ENCODE measurements around the gene MSL1.
A peak's percentile ranks its signal among the peaks of the same experiment; 100 is the strongest.

Gene MSL1

GRCh38 chr17:40122136-40122998, 596 bp downstream of the MSL1 start:
- Histone ChIP-seq H3K9ac (ENCODE audit: low read length) (peak overlapping the region; percentile 98), H3K9me3 (ENCODE audit: insufficient read depth, low read length) (no peaks in the 10 kb centered on the region), H3K27me3 (ENCODE audit: low read length) (no peaks in the 10 kb centered on the region), H3K4me3 (ENCODE audit: insufficient read depth, low read length, poor library complexity, severe bottlenecking) (peak overlapping the region; percentile 73), H3F3A (ENCODE audit: insufficient read depth) (peaks cover 10% of the 10 kb centered on the region), H3K4me2 (ENCODE audit: low read depth, low read length, poor library complexity, severe bottlenecking) (peak overlapping the region; percentile 85), H3K36me3 (ENCODE audit: low read length) (peaks cover 13% of the 10 kb centered on the region; the same call in 1 of the 2 replicates), H3K9me2 (replicated peaks; ENCODE audit: insufficient read depth, low read length) (no peaks in the 10 kb centered on the region), H4K20me1 (ENCODE audit: low read depth, low read length) (peaks cover 4% of the 10 kb centered on the region; the same call in 1 of the 2 replicates), H3K27ac (ENCODE audit: low read depth, low read length) (peak overlapping the region; percentile 58), H3K79me2 (ENCODE audit: insufficient read depth, low read length) (peaks cover 48% of the 10 kb centered on the region), H2AFZ (ENCODE audit: low read depth, low read length, severe bottlenecking) (peak overlapping the region; percentile 90)
- no peak for TF ChIP-seq EZH2phosphoT487 (conservative IDR thresholded peaks at IDR 0.05; ENCODE audit: low read length)
- TF ChIP-seq CTCF (IDR thresholded peaks at IDR 0.05; ENCODE audit: insufficient read depth, low read length, poor library complexity, severe bottlenecking): no peak

GRCh38 chr17:40122999-40123810, 1.4 kb downstream of the MSL1 start:
- Histone ChIP-seq H3K36me3 (ENCODE audit: low read length) (peaks cover 13% of the 10 kb centered on the region; the same call in 1 of the 2 replicates), H3K27ac (ENCODE audit: low read depth, low read length) (peak overlapping the region; percentile 56), H3K27me3 (ENCODE audit: low read length) (no peaks in the 10 kb centered on the region), H3F3A (ENCODE audit: insufficient read depth) (peaks cover 10% of the 10 kb centered on the region), H4K20me1 (ENCODE audit: low read depth, low read length) (peaks cover 4% of the 10 kb centered on the region; the same call in 1 of the 2 replicates), H3K9me3 (ENCODE audit: insufficient read depth, low read length) (no peaks in the 10 kb centered on the region), H2AFZ (ENCODE audit: low read depth, low read length, severe bottlenecking) (peak overlapping the region; percentile 1), H3K4me3 (ENCODE audit: insufficient read depth, low read length, poor library complexity, severe bottlenecking) (peak overlapping the region; percentile 73), H3K79me2 (ENCODE audit: insufficient read depth, low read length) (peaks cover 50% of the 10 kb centered on the region), H3K9ac (ENCODE audit: low read length) (peak overlapping the region; percentile 98), H3K4me2 (ENCODE audit: low read depth, low read length, poor library complexity, severe bottlenecking) (peak overlapping the region; percentile 85), H3K9me2 (replicated peaks; ENCODE audit: insufficient read depth, low read length) (no peaks in the 10 kb centered on the region)
- TF ChIP-seq CTCF (IDR thresholded peaks at IDR 0.05; ENCODE audit: insufficient read depth, low read length, poor library complexity, severe bottlenecking): no peak
- TF ChIP-seq EZH2phosphoT487 (conservative IDR thresholded peaks at IDR 0.05; ENCODE audit: low read length): no peak

- peaks cover 4% of the 10 kb centered on the region; the same call in 1 of the 2 replicates for H4K20me1 ChIP-seq (ENCODE audit: low read depth, low read length)
- H3K4me3 ChIP-seq (ENCODE audit: insufficient read depth, low read length, poor library complexity, severe bottlenecking): peak overlapping the region; percentile 73
- no peaks in the 10 kb centered on the region for H3K9me3 ChIP-seq (ENCODE audit: insufficient read depth, low read length)
- H3K36me3 ChIP-seq (ENCODE audit: low read length): peaks cover 13% of the 10 kb centered on the region; the same call in 1 of the 2 replicates
- H3K9me2 ChIP-seq (replicated peaks; ENCODE audit: insufficient read depth, low read length): no peaks in the 10 kb centered on the region
- 0 out of 2 replicates have a peak overlapping the region, but pooled peaks have one; percentile 56 for H3K27ac ChIP-seq (ENCODE audit: low read depth, low read length)
- H3F3A ChIP-seq (ENCODE audit: insufficient read depth): peaks cover 10% of the 10 kb centered on the region
- peaks cover 50% of the 10 kb centered on the region for H3K79me2 ChIP-seq (ENCODE audit: insufficient read depth, low read length)
- peak overlapping the region; percentile 98 for H3K9ac ChIP-seq (ENCODE audit: low read length)
- no peak overlapping the region for H2AFZ ChIP-seq (ENCODE audit: low read depth, low read length, severe bottlenecking)
- H3K27me3 ChIP-seq (ENCODE audit: low read length): no peaks in the 10 kb centered on the region
- TF ChIP-seq CTCF (IDR thresholded peaks at IDR 0.05; ENCODE audit: insufficient read depth, low read length, poor library complexity, severe bottlenecking): no peak
- no peak for TF ChIP-seq EZH2phosphoT487 (conservative IDR thresholded peaks at IDR 0.05; ENCODE audit: low read length)
- H3K4me2 ChIP-seq (ENCODE audit: low read depth, low read length, poor library complexity, severe bottlenecking): peak overlapping the region; percentile 85
Observed at GRCh38 chr17:40123811-40124114, 2.0 kb downstream of the MSL1 start.

All from SU-DHL-6 (cell line).